Hepatocyte (in vitro differentiated cells): ENCODE results near the gene APOM. TPM values are rescaled to one million over a fixed set of nuclear protein-coding genes. Genes with fewer than 3 reads are reported as not detected.
A peak's percentile ranks its signal among the peaks of the same experiment; 100 is the strongest.

Experiments used
- DNase-seq: peaks from one replicate; pipeline ENCODE4 v3.0.0-alpha.2; 2016; ENCODE audit warnings: low spot score
- H2AFZ ChIP-seq: fragments of 200-600 bp; sonication (generic); 2 replicates; pipeline ENCODE4 v1.6.0; 2016; ENCODE audit warnings: antibody characterized with exemption, mild to moderate bottlenecking
- H3K27ac ChIP-seq: fragments of 200-600 bp; sonication (generic); 2 replicates; pipeline ENCODE4 v1.5.1; 2016; ENCODE audit warnings: mild to moderate bottlenecking
- H3K27me3 ChIP-seq: fragments of 200-600 bp; sonication (generic); 2 replicates; pipeline ENCODE4 v1.6.1; 2016
- H3K36me3 ChIP-seq: fragments of 200-600 bp; sonication (generic); replicated peaks from 2 replicates; pipeline ENCODE4 v1.5.1; 2016; ENCODE audit warnings: low read depth; ENCODE audit not compliant: insufficient read depth
- H3K4me1 ChIP-seq: fragments of 200-600 bp; sonication (generic); 2 replicates; pipeline ENCODE4 v1.5.1; 2016; ENCODE audit warnings: mild to moderate bottlenecking, moderate library complexity; ENCODE audit not compliant: insufficient read depth
- H3K4me2 ChIP-seq: fragments of 200-600 bp; sonication (generic); 2 replicates; pipeline ENCODE4 v1.6.0; 2016
- H3K4me3 ChIP-seq: fragments of 200-600 bp; sonication (generic); 2 replicates; pipeline ENCODE4 v1.5.1; 2016; ENCODE audit warnings: mild to moderate bottlenecking
- H3K79me2 ChIP-seq: fragments of 200-600 bp; sonication (generic); 2 replicates; pipeline ENCODE4 v1.6.0; 2017; ENCODE audit warnings: mild to moderate bottlenecking
- H3K9me2 ChIP-seq: fragments of 200-600 bp; sonication (generic); replicated peaks from 2 replicates; pipeline ENCODE4 v1.6.0; 2017; ENCODE audit warnings: mild to moderate bottlenecking; ENCODE audit not compliant: insufficient read depth
- H3K9me3 ChIP-seq: fragments of 200-600 bp; sonication (generic); 2 replicates; pipeline ENCODE4 v1.5.1; 2016; ENCODE audit warnings: low read depth, mild to moderate bottlenecking
- H4K20me1 ChIP-seq: fragments of 200-600 bp; sonication (generic); 2 replicates; pipeline ENCODE4 v1.6.0; 2016; ENCODE audit warnings: mild to moderate bottlenecking; ENCODE audit not compliant: insufficient read depth, poor library complexity, severe bottlenecking
- EZH2 ChIP-seq: fragments of 200-600 bp; sonication (generic); IDR thresholded peaks from 2 replicates; pipeline ENCODE4 v1.6.1; 2016; ENCODE audit warnings: antibody characterized with exemption, mild to moderate bottlenecking, borderline replicate concordance
- EZH2phosphoT487 ChIP-seq: fragments of 200-600 bp; sonication (generic); IDR thresholded peaks from one replicate; pipeline ENCODE4 v1.6.1; 2018; ENCODE audit warnings: antibody characterized with exemption, mild to moderate bottlenecking, low read depth, moderate library complexity; ENCODE audit not compliant: unreplicated experiment, severe bottlenecking
- WGBS: methylation state at CpG from one replicate; pipeline ENCODE4 v1.1.6; 2016; ENCODE audit warnings: low lambda C conversion rate; ENCODE audit errors: missing lambda C conversion rate; 5-methylcytosine and 5-hydroxymethylcytosine counted together
- polyA plus RNA-seq: library from polyadenylated mRNA; unstranded; fragments of >200 nt; fragmentation: Nextera tagmentation; extraction: Ambion mirVana; gene quantifications from 2 replicates; pipeline ENCODE4 v1.2.1, GENCODE V29; 2016
- total RNA-seq: library from RNA; depleted of rRNA; stranded (reverse); fragments of >200 nt; gene quantifications from 2 replicates; pipeline ENCODE4 v1.2.3, GENCODE V29; 2014
- TF ChIP-seq, protein P1 (sequence below): fragments of 200-600 bp; sonication (generic); IDR thresholded peaks from 2 replicates; pipeline ENCODE4 v1.5.1; 2016; ENCODE audit warnings: antibody characterized with exemption, mild to moderate bottlenecking; ENCODE audit not compliant: poor library complexity

Gene APOM
- total and polyA plus RNA-seq, 2 experiments from 2014 or later, result 9.3 to 40.7 TPM

DNA sequence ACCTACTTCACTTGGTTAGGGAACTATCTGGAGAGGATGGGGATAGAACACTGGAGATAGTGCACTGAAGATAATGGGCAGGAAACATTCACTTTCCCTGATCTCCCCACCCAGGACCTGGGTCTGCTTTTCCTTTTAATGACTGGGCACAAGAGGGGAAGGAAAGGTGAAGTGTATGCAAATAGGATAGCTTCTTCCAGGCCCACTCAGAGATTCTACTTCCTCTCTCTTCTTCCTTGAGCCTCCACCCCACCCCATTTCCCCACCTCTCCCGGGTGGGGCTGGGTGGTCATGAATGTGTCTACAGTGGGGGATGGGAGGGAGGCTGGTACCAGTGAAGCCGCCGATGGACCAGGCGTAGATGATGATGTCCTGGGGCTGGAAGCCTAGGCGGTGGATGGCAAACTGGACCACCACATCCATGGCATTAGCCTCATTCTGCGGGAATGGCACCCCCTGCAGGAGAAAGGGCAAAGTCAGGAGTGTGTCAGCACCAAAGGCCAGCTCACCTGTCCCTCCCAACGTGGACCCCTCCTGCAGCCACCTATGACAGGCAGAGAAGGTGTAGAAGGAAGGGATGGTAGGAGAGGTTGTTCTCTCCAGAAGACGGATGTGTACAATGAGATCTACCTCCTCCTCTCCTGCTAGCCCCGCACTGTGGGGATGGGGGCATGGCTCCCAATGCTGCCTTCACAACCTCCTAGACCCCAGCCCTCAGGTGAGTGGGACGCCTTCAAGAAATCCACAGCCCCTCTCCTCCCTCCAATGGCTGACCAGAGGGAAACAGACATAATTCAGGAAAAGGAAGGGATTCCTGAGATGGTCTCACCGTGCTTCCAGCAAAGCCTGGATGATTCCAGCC, 33.8 kb downstream of the APOM start:
- no peak for TF ChIP-seq EZH2
- TF ChIP-seq, protein P1, sequence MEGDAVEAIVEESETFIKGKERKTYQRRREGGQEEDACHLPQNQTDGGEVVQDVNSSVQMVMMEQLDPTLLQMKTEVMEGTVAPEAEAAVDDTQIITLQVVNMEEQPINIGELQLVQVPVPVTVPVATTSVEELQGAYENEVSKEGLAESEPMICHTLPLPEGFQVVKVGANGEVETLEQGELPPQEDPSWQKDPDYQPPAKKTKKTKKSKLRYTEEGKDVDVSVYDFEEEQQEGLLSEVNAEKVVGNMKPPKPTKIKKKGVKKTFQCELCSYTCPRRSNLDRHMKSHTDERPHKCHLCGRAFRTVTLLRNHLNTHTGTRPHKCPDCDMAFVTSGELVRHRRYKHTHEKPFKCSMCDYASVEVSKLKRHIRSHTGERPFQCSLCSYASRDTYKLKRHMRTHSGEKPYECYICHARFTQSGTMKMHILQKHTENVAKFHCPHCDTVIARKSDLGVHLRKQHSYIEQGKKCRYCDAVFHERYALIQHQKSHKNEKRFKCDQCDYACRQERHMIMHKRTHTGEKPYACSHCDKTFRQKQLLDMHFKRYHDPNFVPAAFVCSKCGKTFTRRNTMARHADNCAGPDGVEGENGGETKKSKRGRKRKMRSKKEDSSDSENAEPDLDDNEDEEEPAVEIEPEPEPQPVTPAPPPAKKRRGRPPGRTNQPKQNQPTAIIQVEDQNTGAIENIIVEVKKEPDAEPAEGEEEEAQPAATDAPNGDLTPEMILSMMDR, result no peak
- TF ChIP-seq EZH2phosphoT487, result no peak
- no peaks in the 10 kb centered on the region for H3K36me3 ChIP-seq

DNA sequence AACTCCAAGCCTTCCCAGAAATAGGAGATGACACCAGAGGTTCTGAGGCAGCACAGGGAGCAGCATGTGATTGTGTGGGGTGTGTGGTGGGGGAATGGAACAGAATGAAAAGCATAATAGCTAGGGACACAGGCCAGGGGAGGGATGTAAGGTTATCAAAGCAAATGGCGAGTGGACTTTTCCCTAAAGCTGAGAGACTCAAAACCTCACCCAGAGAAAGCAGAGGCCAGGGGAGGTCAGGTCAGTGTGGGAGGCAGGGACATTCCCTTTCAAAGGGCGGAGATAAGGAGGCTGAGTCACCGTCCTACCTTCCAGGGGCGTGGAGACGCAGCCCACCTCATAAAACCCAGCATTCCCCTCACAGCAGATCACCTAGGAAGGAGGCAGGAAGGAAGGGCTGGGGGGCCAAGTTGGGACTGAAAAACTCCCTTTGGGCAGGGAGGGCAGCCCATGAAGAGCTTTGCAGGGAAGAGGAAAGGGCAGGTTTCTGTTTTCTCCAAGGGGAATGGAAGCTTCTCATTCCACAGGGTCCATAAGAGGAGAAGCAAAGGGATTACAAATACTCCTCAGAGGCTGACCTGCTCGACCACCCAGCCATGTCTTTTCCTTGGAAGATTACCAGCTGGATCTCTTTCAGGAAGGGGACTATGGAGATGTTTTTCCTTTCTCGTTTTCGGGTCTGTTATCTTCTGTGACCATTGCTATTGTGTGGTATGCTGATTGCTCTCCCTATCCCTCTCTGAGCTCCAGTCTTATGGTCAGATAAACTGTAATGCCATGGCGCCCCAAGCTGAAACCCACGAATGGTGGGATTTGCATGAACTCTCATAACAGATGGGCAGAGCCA, 34.8 kb downstream of the APOM start:
- no peaks in the 10 kb centered on the region for H3K79me2 ChIP-seq
- TF ChIP-seq EZH2phosphoT487, result no peak
- TF ChIP-seq EZH2, result no peak
- TF ChIP-seq, protein P1, result no peak
- H3K4me2 ChIP-seq, result peak overlapping the region; percentile 62
- 51% methylated on average over 10 of the region's 10 CpGs for whole genome bisulfite sequencing
- DNase-seq, result peak; percentile 79
- no peaks in the 10 kb centered on the region for H3K9me2 ChIP-seq
- no peak overlapping the region for H2AFZ ChIP-seq
- H3K4me1 ChIP-seq, result peaks cover 6% of the 10 kb centered on the region
- peak overlapping the region; percentile 94 for H3K27ac ChIP-seq
- H4K20me1 ChIP-seq, result no peaks in the 10 kb centered on the region
- H3K4me3 ChIP-seq, result no peak overlapping the region
- H3K36me3 ChIP-seq, result no peaks in the 10 kb centered on the region
- H3K27me3 ChIP-seq, result no peaks in the 10 kb centered on the region
- no peaks in the 10 kb centered on the region for H3K9me3 ChIP-seq

More for the DNA sequence above, 33.8 kb downstream of the APOM start:
- H3K4me3 ChIP-seq, result no peak overlapping the region
- H4K20me1 ChIP-seq, result no peaks in the 10 kb centered on the region
- H3K9me3 ChIP-seq, result no peaks in the 10 kb centered on the region
- WGBS, result 77% methylated on average over 8 of the region's 11 CpGs
- peak overlapping the region; percentile 94 for H3K27ac ChIP-seq
- no peaks in the 10 kb centered on the region for H3K79me2 ChIP-seq
- peaks cover 6% of the 10 kb centered on the region for H3K4me1 ChIP-seq
- H3K4me2 ChIP-seq, result peak overlapping the region; percentile 62
- no peak for DNase-seq
- H2AFZ ChIP-seq, result no peak overlapping the region
- no peaks in the 10 kb centered on the region for H3K27me3 ChIP-seq
- no peaks in the 10 kb centered on the region for H3K9me2 ChIP-seq

DNA sequence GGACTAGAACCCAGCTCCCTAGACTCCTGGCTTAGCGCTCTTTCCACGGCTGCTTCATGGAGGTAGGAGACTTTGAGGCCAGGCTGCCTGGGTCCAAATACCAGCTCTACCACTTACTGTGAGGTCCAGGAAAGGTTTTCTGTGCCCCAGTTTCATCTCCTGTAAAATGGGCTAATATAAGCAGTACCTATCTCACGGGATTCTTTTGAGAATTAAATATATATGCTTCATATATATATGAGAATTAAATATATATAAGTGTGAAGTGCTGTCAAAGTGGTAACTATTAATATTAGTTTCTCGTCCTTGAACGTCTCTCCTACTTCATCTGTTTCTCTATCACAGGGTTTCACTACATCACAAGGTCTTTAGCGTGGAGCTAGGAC, 35.4 kb downstream of the APOM start:
- Histone ChIP-seq H3K27ac (peak overlapping the region; percentile 94), H3K79me2 (no peaks in the 10 kb centered on the region), H3K9me3 (no peaks in the 10 kb centered on the region), H3K4me2 (peak overlapping the region; percentile 61), H2AFZ (no peak overlapping the region), H3K4me1 (peaks cover 6% of the 10 kb centered on the region), H4K20me1 (no peaks in the 10 kb centered on the region), H3K36me3 (no peaks in the 10 kb centered on the region), H3K4me3 (no peak overlapping the region), H3K27me3 (no peaks in the 10 kb centered on the region), H3K9me2 (no peaks in the 10 kb centered on the region)
- TF ChIP-seq, protein P1, result no peak
- TF ChIP-seq EZH2 (no peak), EZH2phosphoT487 (no peak)
- WGBS, result 89% methylated on average over 6 of the region's 6 CpGs
- DNase-seq, result no peak
